Activated naive CD4-positive, alpha-beta T cell treated with anti-CD3 and anti-CD28 coated beads, Interleukin-2, amount 50 U/mL, for 72 hours (primary cell): Measurements from ENCODE around the gene P4HA2. TPM values are rescaled to one million over a fixed set of nuclear protein-coding genes. Genes with fewer than 3 reads are reported as not detected.

Source experiments
- ATAC-seq, 2 donors: fragments of 150-1000 bp; cut with Tn5 transposase; 2 replicates each; pipeline ENCODE4 v1.10.0; 2021; ENCODE audit warnings: mild to moderate bottlenecking in 2 of 2, moderate library complexity in 2 of 2
- DNase-seq, 2 donors: peaks; one replicate each; pipeline ENCODE4 v3.0.0; 2021 to 2022; ENCODE audit warnings: low spot score in 2 of 2
- H3K27ac Mint-ChIP-seq, 2 donors: one replicate each; pipeline ENCODE4 v1.8.0; 2022; ENCODE audit warnings: mild to moderate bottlenecking in 2 of 2, mixed read lengths in 2 of 2
- H3K36me3 Mint-ChIP-seq, 2 donors: one replicate each; pipeline ENCODE4 v1.8.0; 2022; ENCODE audit warnings: mixed read lengths in 2 of 2
- H3K9me3 Mint-ChIP-seq, 2 donors: one replicate each; pipeline ENCODE4 v1.8.0; 2022; ENCODE audit warnings: mixed read lengths in 2 of 2
- total RNA-seq, 2 donors: library from RNA; stranded (reverse); gene quantifications; one replicate each; pipeline ENCODE4 v1.2.3, GENCODE V29; 2022

The P4HA2 gene
- total RNA-seq, 2 donors from 2014 or later: 0.91 to 21.6 TPM

GRCh38 chr5:132202711-132203463 is 24.8 kb downstream of the P4HA2 start:
- H3K9me3 Mint-ChIP-seq: no peaks in the 10 kb centered on the region
- peak overlapping the region in 1 of 2 donors; percentile 19 for H3K27ac Mint-ChIP-seq
- no peak for ATAC-seq
- no peak for DNase-seq
- no peaks in the 10 kb centered on the region for H3K36me3 Mint-ChIP-seq

GRCh38 chr5:132199116-132199680 is 28.5 kb downstream of the P4HA2 start:
- H3K27ac Mint-ChIP-seq: no peak overlapping the region

GRCh38 chr5:132198571-132198970 is 29.1 kb downstream of the P4HA2 start:
- no peaks in the 10 kb centered on the region for H3K36me3 Mint-ChIP-seq

More at GRCh38 chr5:132199116-132199680, 28.5 kb downstream of the P4HA2 start:
- DNase-seq (no peak), ATAC-seq (no peak)
- Mint-ChIP-seq H3K36me3 (no peaks in the 10 kb centered on the region), H3K9me3 (no peaks in the 10 kb centered on the region)

GRCh38 chr5:132195727-132196126 is 31.9 kb downstream of the P4HA2 start:
- no peak for DNase-seq
- H3K36me3 Mint-ChIP-seq: no peaks in the 10 kb centered on the region
- H3K27ac Mint-ChIP-seq: no peak overlapping the region
- H3K9me3 Mint-ChIP-seq: no peaks in the 10 kb centered on the region
- no peak for ATAC-seq

More at GRCh38 chr5:132198571-132198970, 29.1 kb downstream of the P4HA2 start:
- H3K27ac Mint-ChIP-seq: no peak overlapping the region
- no peak for DNase-seq
- ATAC-seq: no peak
- no peaks in the 10 kb centered on the region for H3K9me3 Mint-ChIP-seq

GRCh38 chr5:132193165-132193694 is 34.4 kb downstream of the P4HA2 start:
- Mint-ChIP-seq H3K9me3 (no peaks in the 10 kb centered on the region), H3K36me3 (no peaks in the 10 kb centered on the region), H3K27ac (no peak overlapping the region)
- DNase-seq: no peak
- ATAC-seq: no peak

- DNase-seq: no peak
- peak in 1 of 2 donors; percentile 89 for ATAC-seq
- H3K36me3 Mint-ChIP-seq: no peaks in the 10 kb centered on the region
- H3K27ac Mint-ChIP-seq: no peak overlapping the region
- no peaks in the 10 kb centered on the region for H3K9me3 Mint-ChIP-seq
Measured at GRCh38 chr5:132190161-132190817, 37.4 kb downstream of the P4HA2 start.

- H3K27ac Mint-ChIP-seq: no peak overlapping the region
Measured at GRCh38 chr5:132184588-132184987, 43.1 kb downstream of the P4HA2 start.

GRCh38 chr5:132183723-132184122 is 43.9 kb downstream of the P4HA2 start:
- no peak for ATAC-seq

More at GRCh38 chr5:132184588-132184987, 43.1 kb downstream of the P4HA2 start:
- Mint-ChIP-seq H3K36me3 (no peaks in the 10 kb centered on the region), H3K9me3 (peaks cover 0 to 5% of the 10 kb centered on the region in 2 donors)
- DNase-seq: no peak
- no peak for ATAC-seq

GRCh38 chr5:132182359-132183040 is 45.2 kb downstream of the P4HA2 start:
- Mint-ChIP-seq H3K27ac (peak overlapping the region in 1 of 2 donors; percentile 81), H3K9me3 (peaks cover 0 to 5% of the 10 kb centered on the region in 2 donors), H3K36me3 (no peaks in the 10 kb centered on the region)
- DNase-seq: no peak
- no peak for ATAC-seq

More at GRCh38 chr5:132183723-132184122, 43.9 kb downstream of the P4HA2 start:
- Mint-ChIP-seq H3K36me3 (no peaks in the 10 kb centered on the region), H3K27ac (no peak overlapping the region), H3K9me3 (peaks cover 0 to 5% of the 10 kb centered on the region in 2 donors)
- DNase-seq: no peak

- no peak for DNase-seq
Measured at GRCh38 chr5:132181011-132181629, 46.5 kb downstream of the P4HA2 start.

GRCh38 chr5:132180134-132180745 is 47.4 kb downstream of the P4HA2 start:
- peak overlapping the region in 1 of 2 donors; percentile 1 for H3K27ac Mint-ChIP-seq
- peaks cover 0 to 5% of the 10 kb centered on the region in 2 donors for H3K9me3 Mint-ChIP-seq
- ATAC-seq (peak in 1 of 2 donors; percentile 42), DNase-seq (peak in 1 of 2 donors; percentile 39)
- no peaks in the 10 kb centered on the region for H3K36me3 Mint-ChIP-seq

More at GRCh38 chr5:132181011-132181629, 46.5 kb downstream of the P4HA2 start:
- peaks cover 0 to 5% of the 10 kb centered on the region in 2 donors for H3K9me3 Mint-ChIP-seq
- peak overlapping the region in 1 of 2 donors; percentile 25 for H3K27ac Mint-ChIP-seq
- H3K36me3 Mint-ChIP-seq: no peaks in the 10 kb centered on the region
- ATAC-seq: no peak

GRCh38 chr5:132179405-132179804 is 48.2 kb downstream of the P4HA2 start:
- H3K36me3 Mint-ChIP-seq: no peaks in the 10 kb centered on the region
- ATAC-seq (peak in 1 of 2 donors; percentile 47), DNase-seq (no peak)
- H3K27ac Mint-ChIP-seq: peak overlapping the region in 1 of 2 donors; percentile 1
- H3K9me3 Mint-ChIP-seq: peaks cover 0 to 5% of the 10 kb centered on the region in 2 donors

- H3K9me3 Mint-ChIP-seq: no peaks in the 10 kb centered on the region
- peak overlapping the region in 1 of 2 donors; percentile 58 for H3K27ac Mint-ChIP-seq
- no peaks in the 10 kb centered on the region for H3K36me3 Mint-ChIP-seq
- no peak for DNase-seq
- no peak for ATAC-seq
Measured at GRCh38 chr5:132177691-132178149, 49.9 kb downstream of the P4HA2 start.

GRCh38 chr5:132176987-132177386 is 50.7 kb downstream of the P4HA2 start:
- DNase-seq: no peak
- Mint-ChIP-seq H3K27ac (peak overlapping the region in 1 of 2 donors; percentile 58), H3K9me3 (no peaks in the 10 kb centered on the region), H3K36me3 (no peaks in the 10 kb centered on the region)
- ATAC-seq: peak; percentile 58 to 77

GRCh38 chr5:132176521-132176945 is 51.1 kb downstream of the P4HA2 start:
- peak overlapping the region; percentile 58 to 76 for H3K27ac Mint-ChIP-seq
- ATAC-seq: peak; percentile 71 to 79

More at GRCh38 chr5:132176521-132176945, 51.1 kb downstream of the P4HA2 start:
- no peak for DNase-seq
- no peaks in the 10 kb centered on the region for H3K9me3 Mint-ChIP-seq
- H3K36me3 Mint-ChIP-seq: no peaks in the 10 kb centered on the region
